ENCODE data around the gene HCN3. TPM values are rescaled to one million over a fixed set of nuclear protein-coding genes. Genes with fewer than 3 reads are reported as not detected.
"Not testable (repeated sequence)": the region's sequence is repeated elsewhere in the genome, so short reads cannot be mapped to it uniquely, and the experiment has no call there.

Gene HCN3
- total RNA-seq, 1 donor from 2014 or later, result 10.6 TPM

DNA sequence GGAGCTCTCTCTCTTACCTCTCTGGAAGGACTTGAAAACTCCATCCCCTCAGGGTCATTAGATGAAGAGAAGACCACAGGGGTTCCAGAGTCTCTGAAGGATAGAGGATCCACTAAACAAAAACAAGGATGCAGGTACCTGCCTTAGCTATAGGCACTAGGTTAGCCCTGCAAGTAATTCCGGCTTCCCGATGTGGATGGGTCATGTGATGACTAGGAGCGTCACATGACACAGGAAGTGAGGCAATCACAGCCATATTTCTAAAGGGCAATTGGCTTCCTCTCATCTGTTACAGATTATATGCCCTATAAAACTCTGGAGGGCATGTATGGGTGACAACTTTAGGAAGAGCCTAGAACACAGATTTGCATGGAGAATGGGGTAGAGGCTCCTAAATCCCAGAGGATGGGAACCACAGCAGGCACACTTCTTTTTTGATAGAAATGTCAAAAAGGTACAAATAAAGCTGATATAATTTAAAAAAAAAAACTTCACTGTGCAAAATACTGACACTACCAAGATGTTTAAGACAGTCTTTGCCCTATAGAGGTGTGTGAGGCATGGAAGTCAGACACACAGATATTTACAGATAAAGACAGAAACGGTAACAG lies 36.1 kb upstream of the HCN3 start:
- peak overlapping the region; percentile 91 for H3K27ac Mint-ChIP-seq
- peaks cover 10% of the 10 kb centered on the region for H3K36me3 Mint-ChIP-seq
- H3K9me3 Mint-ChIP-seq, result no peaks in the 10 kb centered on the region
- no peak for DNase-seq (ENCODE audit: extremely low spot score, unreplicated experiment)
- H3K4me3 Mint-ChIP-seq, result peak overlapping the region; percentile 84
- TF ChIP-seq, protein P1, sequence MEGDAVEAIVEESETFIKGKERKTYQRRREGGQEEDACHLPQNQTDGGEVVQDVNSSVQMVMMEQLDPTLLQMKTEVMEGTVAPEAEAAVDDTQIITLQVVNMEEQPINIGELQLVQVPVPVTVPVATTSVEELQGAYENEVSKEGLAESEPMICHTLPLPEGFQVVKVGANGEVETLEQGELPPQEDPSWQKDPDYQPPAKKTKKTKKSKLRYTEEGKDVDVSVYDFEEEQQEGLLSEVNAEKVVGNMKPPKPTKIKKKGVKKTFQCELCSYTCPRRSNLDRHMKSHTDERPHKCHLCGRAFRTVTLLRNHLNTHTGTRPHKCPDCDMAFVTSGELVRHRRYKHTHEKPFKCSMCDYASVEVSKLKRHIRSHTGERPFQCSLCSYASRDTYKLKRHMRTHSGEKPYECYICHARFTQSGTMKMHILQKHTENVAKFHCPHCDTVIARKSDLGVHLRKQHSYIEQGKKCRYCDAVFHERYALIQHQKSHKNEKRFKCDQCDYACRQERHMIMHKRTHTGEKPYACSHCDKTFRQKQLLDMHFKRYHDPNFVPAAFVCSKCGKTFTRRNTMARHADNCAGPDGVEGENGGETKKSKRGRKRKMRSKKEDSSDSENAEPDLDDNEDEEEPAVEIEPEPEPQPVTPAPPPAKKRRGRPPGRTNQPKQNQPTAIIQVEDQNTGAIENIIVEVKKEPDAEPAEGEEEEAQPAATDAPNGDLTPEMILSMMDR (conservative IDR thresholded peaks at IDR 0.05), result no peak
- peaks cover 23% of the 10 kb centered on the region for H3K4me1 Mint-ChIP-seq (ENCODE audit: unreplicated experiment)
- peaks cover 4% of the 10 kb centered on the region for H3K27me3 Mint-ChIP-seq

DNA sequence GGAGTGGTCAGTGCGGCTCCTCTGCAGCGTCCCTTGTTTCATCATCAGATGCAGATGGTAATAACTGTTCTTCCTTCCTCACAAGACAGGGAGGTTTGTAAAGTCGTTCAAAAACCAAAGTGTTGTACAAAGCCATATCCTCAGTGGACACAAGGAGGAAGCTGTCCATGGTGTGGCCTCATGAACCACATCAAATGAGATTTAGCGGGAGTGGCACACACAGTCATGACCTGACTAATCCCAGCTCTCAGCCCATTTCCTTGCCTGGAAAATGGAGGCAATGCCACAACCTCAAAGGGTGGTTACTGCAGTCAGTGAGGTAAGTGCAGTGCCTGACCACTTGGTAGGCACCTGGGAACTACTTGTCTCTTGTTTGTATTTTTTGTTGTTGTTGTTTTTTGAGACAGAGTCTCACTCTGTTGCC lies 35.4 kb upstream of the HCN3 start:
- Mint-ChIP-seq H3K9me3 (no peaks in the 10 kb centered on the region), H3K27me3 (peaks cover 4% of the 10 kb centered on the region), H3K27ac (peak overlapping the region; percentile 91), H3K4me1 (ENCODE audit: unreplicated experiment) (peaks cover 23% of the 10 kb centered on the region), H3K36me3 (peaks cover 13% of the 10 kb centered on the region), H3K4me3 (peak overlapping the region; percentile 84)
- TF ChIP-seq, protein P1 (conservative IDR thresholded peaks at IDR 0.05), result no peak
- DNase-seq (ENCODE audit: extremely low spot score, unreplicated experiment), result no peak

DNA sequence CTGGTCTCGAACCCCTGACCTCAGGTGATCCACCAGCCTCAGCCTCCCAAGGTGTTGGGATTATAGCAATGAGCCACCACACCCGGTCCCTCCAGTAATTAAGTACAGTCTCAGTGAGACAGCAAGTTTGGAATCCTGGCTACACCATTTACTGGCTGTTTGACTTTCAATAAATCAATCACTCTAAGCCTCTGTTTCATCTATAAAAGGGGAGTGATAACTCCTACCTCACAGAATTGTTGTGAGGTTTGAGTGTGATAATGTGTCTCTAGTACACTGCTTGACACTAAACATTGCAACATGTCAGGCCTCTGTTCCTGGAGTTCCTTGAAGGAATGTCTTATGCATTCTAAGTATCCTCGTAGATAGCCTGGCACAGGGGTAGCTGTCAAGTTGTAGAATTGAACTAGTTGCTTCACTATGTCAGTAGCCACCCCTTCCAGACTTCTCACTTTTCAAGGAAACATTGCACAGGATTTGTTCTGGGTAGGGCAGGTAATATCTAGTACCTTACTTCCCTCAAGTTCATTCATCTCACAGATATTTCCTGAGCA lies 34.4 kb upstream of the HCN3 start:
- H3K4me3 Mint-ChIP-seq, result peak overlapping the region; percentile 88
- TF ChIP-seq, protein P1 (conservative IDR thresholded peaks at IDR 0.05), result no peak
- H3K27me3 Mint-ChIP-seq, result peaks cover 4% of the 10 kb centered on the region
- H3K9me3 Mint-ChIP-seq, result no peaks in the 10 kb centered on the region
- DNase-seq (ENCODE audit: extremely low spot score, unreplicated experiment), result no peak
- H3K36me3 Mint-ChIP-seq, result peaks cover 13% of the 10 kb centered on the region
- H3K4me1 Mint-ChIP-seq (ENCODE audit: unreplicated experiment), result peaks cover 23% of the 10 kb centered on the region
- H3K27ac Mint-ChIP-seq, result peak overlapping the region; percentile 88

DNA sequence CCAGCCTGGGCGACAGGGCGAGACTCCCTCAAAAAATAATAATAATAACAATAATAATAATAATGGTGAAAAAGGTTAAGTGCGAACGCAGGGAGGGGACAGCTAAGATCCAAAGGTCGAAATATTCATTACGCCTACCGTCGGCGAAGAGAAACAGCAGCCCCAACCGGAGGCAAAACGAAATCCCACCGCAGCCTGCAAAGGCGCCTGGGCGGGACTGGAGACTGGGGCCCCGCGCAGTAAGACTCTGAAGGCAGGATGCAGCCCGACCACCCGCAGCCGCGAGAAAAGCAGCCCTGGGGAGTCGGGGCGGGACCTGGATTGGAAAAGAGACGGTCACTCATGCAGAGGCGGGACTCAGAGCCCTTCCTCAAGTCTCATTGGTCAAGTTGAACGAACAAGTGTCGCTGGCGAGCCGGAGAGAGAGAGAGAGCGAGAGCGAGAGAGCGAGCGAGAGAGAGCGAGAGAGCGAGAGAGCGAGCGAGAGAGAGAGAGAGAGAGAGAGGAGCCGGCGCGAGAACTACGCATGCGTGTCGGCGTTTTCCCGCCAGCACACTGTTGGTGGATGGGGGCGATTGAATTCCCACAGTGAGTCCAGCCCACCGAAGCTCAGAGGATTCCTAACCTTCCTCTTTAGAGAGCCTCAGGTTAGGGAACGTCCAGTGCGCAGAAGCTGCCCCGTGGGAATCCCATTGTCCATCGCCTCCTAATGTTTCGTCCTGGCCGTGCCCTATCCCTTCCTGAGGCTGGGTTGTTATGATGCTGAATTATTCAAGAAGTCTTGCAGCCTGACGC lies 32.7 kb upstream of the HCN3 start:
- H3K4me3 Mint-ChIP-seq, result peak overlapping the region; percentile 88
- H3K27me3 Mint-ChIP-seq, result peaks cover 4% of the 10 kb centered on the region
- peaks cover 13% of the 10 kb centered on the region for H3K36me3 Mint-ChIP-seq
- peak overlapping the region; percentile 95 for H3K27ac Mint-ChIP-seq
- DNase-seq (ENCODE audit: extremely low spot score, unreplicated experiment), result peak; percentile 96
- no peaks in the 10 kb centered on the region for H3K9me3 Mint-ChIP-seq
- peaks cover 23% of the 10 kb centered on the region for H3K4me1 Mint-ChIP-seq (ENCODE audit: unreplicated experiment)
- TF ChIP-seq, protein P1 (conservative IDR thresholded peaks at IDR 0.05), result peak; percentile 65

DNA sequence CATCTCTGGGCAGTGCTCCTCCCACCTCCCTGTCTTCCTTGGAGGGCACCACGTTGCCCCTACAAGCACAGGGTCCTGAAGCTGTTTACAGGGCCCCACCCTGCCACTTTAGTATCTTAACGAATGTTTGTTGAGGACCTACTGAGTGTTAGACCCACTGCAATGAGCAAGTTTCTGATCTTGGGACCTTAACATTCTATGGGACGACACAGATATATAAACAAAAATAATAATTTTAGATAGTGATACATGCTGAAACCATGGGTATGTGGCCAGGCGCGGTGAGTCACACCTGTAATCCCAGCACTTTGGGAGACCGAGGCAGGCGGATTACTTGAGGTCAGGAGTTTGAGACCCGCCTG lies 32.1 kb upstream of the HCN3 start:
- Mint-ChIP-seq H3K9me3 (no peaks in the 10 kb centered on the region), H3K4me1 (ENCODE audit: unreplicated experiment) (peaks cover 23% of the 10 kb centered on the region), H3K27me3 (peaks cover 4% of the 10 kb centered on the region), H3K36me3 (peaks cover 13% of the 10 kb centered on the region), H3K27ac (peak overlapping the region; percentile 95), H3K4me3 (peak overlapping the region; percentile 88)
- DNase-seq (ENCODE audit: extremely low spot score, unreplicated experiment), result no peak
- TF ChIP-seq, protein P1 (conservative IDR thresholded peaks at IDR 0.05), result no peak

DNA sequence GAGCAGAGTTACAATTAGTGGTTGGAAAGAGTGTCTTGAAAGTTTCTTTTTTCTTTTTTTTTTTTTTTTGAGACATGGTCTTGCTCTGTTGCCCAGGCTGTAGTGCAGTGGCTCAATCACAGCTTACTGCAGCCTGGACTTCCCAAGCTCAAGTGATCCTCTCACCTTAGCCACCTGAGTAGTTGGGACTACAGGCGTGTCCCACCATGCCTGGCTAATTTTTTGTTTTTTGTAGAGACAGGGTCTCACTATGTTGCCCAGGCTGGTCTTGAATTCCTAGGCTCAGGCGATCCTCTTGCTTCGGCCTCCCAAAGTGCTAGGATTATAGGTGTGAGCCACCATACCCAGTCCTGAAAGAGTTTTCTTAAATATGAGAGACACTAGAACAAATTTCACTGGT lies 30.5 kb upstream of the HCN3 start:
- Mint-ChIP-seq H3K4me1 (ENCODE audit: unreplicated experiment) (peaks cover 19% of the 10 kb centered on the region), H3K4me3 (peak overlapping the region; percentile 11)
- H3K9me3 Mint-ChIP-seq; H3K27ac Mint-ChIP-seq; DNase-seq (ENCODE audit: extremely low spot score, unreplicated experiment); H3K27me3 Mint-ChIP-seq; H3K36me3 Mint-ChIP-seq: not testable (repeated sequence)

Data from type B pancreatic cell (in vitro differentiated cells).